Keratinocyte (primary cell): Measurements from ENCODE around the gene F8. TPM values are rescaled to one million over a fixed set of nuclear protein-coding genes. Genes with fewer than 3 reads are reported as not detected.

Experiments
- DNase-seq: peaks from one replicate; pipeline ENCODE4 v3.0.0-alpha.2; 2011; ENCODE audit warnings: low read depth, missing footprints, low spot score
- FAIRE-seq: peaks from 2 replicates; lab custom pipeline; 2011; peaks lifted over from hg19 to GRCh38; lab: Jason Lieb, UNC
- H2AFZ ChIP-seq: 2 replicates; pipeline ENCODE4 v1.6.0; 2012; ENCODE audit warnings: low read length, control low read depth, inconsistent platforms; ENCODE audit not compliant: control insufficient read depth
- H3K27ac ChIP-seq: 2 replicates; pipeline ENCODE4 v1.5.1; 2011; ENCODE audit warnings: low read length; ENCODE audit not compliant: control insufficient read depth, insufficient read depth
- H3K27me3 ChIP-seq: 3 replicates; pipeline ENCODE4 v1.6.0; 2011; ENCODE audit warnings: low read length; ENCODE audit not compliant: control insufficient read depth, insufficient read depth; ENCODE audit errors: extremely low read depth
- H3K36me3 ChIP-seq, 2 experiments: 2 replicates in 1 of 2; 3 replicates in 1 of 2; pipeline ENCODE4 v1.5.1; 2011; ENCODE audit warnings: low read length in 2 of 2, mild to moderate bottlenecking in 1 of 2; ENCODE audit not compliant: control insufficient read depth in 2 of 2, insufficient read depth in 2 of 2; ENCODE audit errors: extremely low read depth in 1 of 2
- H3K4me1 ChIP-seq: 3 replicates; pipeline ENCODE4 v1.5.1; 2011; ENCODE audit warnings: low read length; ENCODE audit not compliant: control insufficient read depth, insufficient read depth; ENCODE audit errors: extremely low read depth
- H3K4me2 ChIP-seq: 3 replicates; pipeline ENCODE4 v1.6.0; 2011; ENCODE audit warnings: low read depth, low read length; ENCODE audit not compliant: control insufficient read depth, insufficient read depth; ENCODE audit errors: extremely low read depth
- H3K4me3 ChIP-seq, 3 experiments: fragments of 200-600 bp in 1 of 3; sonication (generic) in 1 of 3; 2 replicates in 2 of 3; 3 replicates in 1 of 3; pipeline ENCODE4 v1.5.1; 2011 to 2016; ENCODE audit warnings: low read length in 3 of 3, mild to moderate bottlenecking in 3 of 3, control low read depth in 2 of 3, inconsistent platforms in 1 of 3, low read depth in 1 of 3, mixed read lengths in 1 of 3, mixed run types in 1 of 3, moderate library complexity in 1 of 3; ENCODE audit not compliant: control insufficient read depth in 2 of 3, insufficient read depth in 2 of 3; ENCODE audit errors: extremely low read depth in 1 of 3
- H3K79me2 ChIP-seq: 2 replicates; pipeline ENCODE4 v1.6.0; 2012; ENCODE audit warnings: low read length; ENCODE audit not compliant: control insufficient read depth, insufficient read depth
- H3K9ac ChIP-seq: 3 replicates; pipeline ENCODE4 v1.6.0; 2011; ENCODE audit warnings: low read length; ENCODE audit not compliant: control insufficient read depth, insufficient read depth; ENCODE audit errors: extremely low read depth
- H3K9me1 ChIP-seq: 3 replicates; pipeline ENCODE4 v1.6.0; 2011; ENCODE audit warnings: low read length; ENCODE audit not compliant: control insufficient read depth, insufficient read depth; ENCODE audit errors: extremely low read depth
- H3K9me3 ChIP-seq: 2 replicates; pipeline ENCODE4 v1.5.1; 2012; ENCODE audit warnings: low read depth, low read length; ENCODE audit not compliant: control insufficient read depth
- H4K20me1 ChIP-seq: 3 replicates; pipeline ENCODE4 v1.6.0; 2011; ENCODE audit warnings: low read length; ENCODE audit not compliant: control insufficient read depth, insufficient read depth; ENCODE audit errors: extremely low read depth
- EZH2 ChIP-seq: IDR thresholded peaks from one replicate; pipeline ENCODE4 v1.6.1; 2012; ENCODE audit warnings: inconsistent platforms, mild to moderate bottlenecking, low read length, moderate library complexity
- dilution Hi-C: fragments of 300-500 bp; cut with MboI; formaldehyde crosslinking; loops from one replicate; pipeline ENCODE4 v1.7.0; 2020; ENCODE audit warnings: low sequenced_read_pairs; ENCODE audit not compliant: extremely low pct_ligation_motif_present
- polyA plus RNA-seq, 5 experiments: library from polyadenylated mRNA; depleted of rRNA in 3 of 5; stranded (reverse) in 3 of 5; stranded (forward) in 1 of 5; unstranded in 1 of 5; fragments of >200 nt; gene quantifications; 1 replicate in 1 of 5; 2 replicates in 3 of 5; 3 replicates in 1 of 5; pipeline versions ENCODE4 v1.2.1 to v1.2.3, GENCODE V29; 2011 to 2012; ENCODE audit warnings: missing spikeins in 2 of 5, low read depth in 1 of 5, low replicate concordance in 1 of 5
- TF ChIP-seq, protein P1 (sequence below), 3 experiments: IDR thresholded peaks in 1 of 3; conservative IDR thresholded peaks in 1 of 3; optimal IDR thresholded peaks in 1 of 3; 2 replicates in 2 of 3; 3 replicates in 1 of 3; pipeline versions ENCODE3 to v1.5.1; 2011; ENCODE audit warnings: low read length in 3 of 3, mild to moderate bottlenecking in 3 of 3, moderate library complexity in 2 of 3, control low read depth in 1 of 3, inconsistent platforms in 1 of 3; ENCODE audit not compliant: insufficient read depth in 2 of 3; ENCODE audit errors: extremely low read depth in 1 of 3

F8 gene
- polyA plus RNA-seq, 1 donor (not counting 4 experiments of a cell fraction or from before 2014, with no cell fraction given) = 1.3 TPM

DNA sequence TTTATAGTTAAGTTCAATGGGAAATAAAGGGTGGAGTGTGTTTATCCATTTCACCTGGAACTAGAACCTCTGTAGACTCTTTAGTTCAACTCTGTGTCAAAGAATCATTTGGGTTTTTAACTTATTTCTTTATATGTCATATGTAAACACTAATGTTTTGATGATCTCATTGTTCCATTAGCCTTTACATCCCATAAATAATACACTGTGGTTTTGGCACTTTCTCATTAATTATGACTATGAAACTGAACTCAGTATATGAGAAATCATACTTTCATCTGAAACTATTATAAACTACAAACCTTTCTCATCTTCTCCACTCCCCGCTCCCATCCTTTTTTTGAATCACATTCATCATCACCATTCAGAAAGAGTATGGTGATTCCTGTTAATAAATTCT lies 31.0 kb downstream of the F8 start:
- Histone ChIP-seq H3K9me3 (no peaks in the 10 kb centered on the region), H3K9ac (no peak overlapping the region), H3K79me2 (no peaks in the 10 kb centered on the region), H3K9me1 (no peaks in the 10 kb centered on the region), H4K20me1 (no peaks in the 10 kb centered on the region), H3K4me3 (no peak overlapping the region), H2AFZ (no peak overlapping the region), H3K36me3 (no peaks in the 10 kb centered on the region), H3K4me1 (no peaks in the 10 kb centered on the region), H3K27me3 (no peaks in the 10 kb centered on the region), H3K4me2 (no peak overlapping the region), H3K27ac (no peak overlapping the region)
- no peak for FAIRE-seq
- no peak for DNase-seq
- dilution Hi-C loops = no loop called here
- TF ChIP-seq EZH2 = no peak
- TF ChIP-seq, protein P1, sequence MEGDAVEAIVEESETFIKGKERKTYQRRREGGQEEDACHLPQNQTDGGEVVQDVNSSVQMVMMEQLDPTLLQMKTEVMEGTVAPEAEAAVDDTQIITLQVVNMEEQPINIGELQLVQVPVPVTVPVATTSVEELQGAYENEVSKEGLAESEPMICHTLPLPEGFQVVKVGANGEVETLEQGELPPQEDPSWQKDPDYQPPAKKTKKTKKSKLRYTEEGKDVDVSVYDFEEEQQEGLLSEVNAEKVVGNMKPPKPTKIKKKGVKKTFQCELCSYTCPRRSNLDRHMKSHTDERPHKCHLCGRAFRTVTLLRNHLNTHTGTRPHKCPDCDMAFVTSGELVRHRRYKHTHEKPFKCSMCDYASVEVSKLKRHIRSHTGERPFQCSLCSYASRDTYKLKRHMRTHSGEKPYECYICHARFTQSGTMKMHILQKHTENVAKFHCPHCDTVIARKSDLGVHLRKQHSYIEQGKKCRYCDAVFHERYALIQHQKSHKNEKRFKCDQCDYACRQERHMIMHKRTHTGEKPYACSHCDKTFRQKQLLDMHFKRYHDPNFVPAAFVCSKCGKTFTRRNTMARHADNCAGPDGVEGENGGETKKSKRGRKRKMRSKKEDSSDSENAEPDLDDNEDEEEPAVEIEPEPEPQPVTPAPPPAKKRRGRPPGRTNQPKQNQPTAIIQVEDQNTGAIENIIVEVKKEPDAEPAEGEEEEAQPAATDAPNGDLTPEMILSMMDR (optimal IDR thresholded peaks at IDR 0.05 in 1 of 3, IDR thresholded peaks at IDR 0.05 in 1 of 3, conservative IDR thresholded peaks at IDR 0.05 in 1 of 3; ENCODE audit: extremely low read depth in 1 of 3, insufficient read depth in 2 of 3, low read length in 3 of 3) = no peak

DNA sequence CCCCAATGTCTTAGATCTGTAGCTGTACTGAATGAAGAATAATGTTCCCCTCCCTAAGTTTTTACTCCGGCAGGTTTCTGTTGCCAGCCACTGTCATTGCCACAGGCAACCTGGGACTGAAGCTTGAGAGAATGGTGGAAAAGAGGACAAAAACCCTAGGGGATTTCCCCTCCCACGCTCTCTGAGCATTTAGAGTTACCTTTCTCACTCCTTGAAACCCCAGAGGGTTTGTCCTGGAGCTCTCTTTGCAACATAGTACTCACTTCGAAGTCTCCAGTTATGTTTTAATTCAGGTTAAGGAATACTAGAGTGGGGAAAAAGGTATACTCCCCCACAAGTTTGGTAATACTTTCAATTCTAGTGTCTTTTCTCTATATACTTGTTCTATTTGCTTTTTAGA lies 31.5 kb downstream of the F8 start:
- H2AFZ ChIP-seq = no peak overlapping the region
- no peaks in the 10 kb centered on the region for H4K20me1 ChIP-seq
- TF ChIP-seq EZH2 = no peak
- TF ChIP-seq, protein P1 (optimal IDR thresholded peaks at IDR 0.05 in 1 of 3, IDR thresholded peaks at IDR 0.05 in 1 of 3, conservative IDR thresholded peaks at IDR 0.05 in 1 of 3; ENCODE audit: extremely low read depth in 1 of 3, insufficient read depth in 2 of 3, low read length in 3 of 3) = no peak
- dilution Hi-C loops = no loop called here
- no peaks in the 10 kb centered on the region for H3K27me3 ChIP-seq
- FAIRE-seq (no peak), DNase-seq (no peak)
- H3K4me3 ChIP-seq = no peak overlapping the region
- H3K79me2 ChIP-seq = no peaks in the 10 kb centered on the region
- H3K4me2 ChIP-seq = no peak overlapping the region
- H3K9ac ChIP-seq = no peak overlapping the region
- no peaks in the 10 kb centered on the region for H3K9me3 ChIP-seq
- H3K36me3 ChIP-seq = no peaks in the 10 kb centered on the region
- no peaks in the 10 kb centered on the region for H3K9me1 ChIP-seq
- H3K4me1 ChIP-seq = no peaks in the 10 kb centered on the region
- no peak overlapping the region for H3K27ac ChIP-seq
